Mesothelial cell of epicardium (in vitro differentiated cells): ENCODE measurements around the gene MRPL9. TPM values are rescaled to one million over a fixed set of nuclear protein-coding genes. Genes with fewer than 3 reads are reported as not detected.
"Not testable (repeated sequence)": the region's sequence is repeated elsewhere in the genome, so short reads cannot be mapped to it uniquely, and the experiment has no call there.

Source experiments
- DNase-seq, 2 experiments: peaks; one replicate each; pipeline ENCODE4 v3.0.0; 2021; ENCODE audit warnings: low spot score in 2 of 2; ENCODE audit not compliant: unreplicated experiment in 2 of 2
- H3K27ac Mint-ChIP-seq: 2 replicates; pipeline ENCODE4 v1.8.0; 2021; ENCODE audit warnings: mixed read lengths
- H3K27me3 Mint-ChIP-seq: 2 replicates; pipeline ENCODE4 v1.8.0; 2021; ENCODE audit warnings: low read depth, mixed read lengths
- H3K36me3 Mint-ChIP-seq: 2 replicates; pipeline ENCODE4 v1.8.0; 2021; ENCODE audit warnings: mixed read lengths
- H3K4me1 Mint-ChIP-seq: 2 replicates; pipeline ENCODE4 v1.8.0; 2021; ENCODE audit warnings: mixed read lengths
- H3K4me3 Mint-ChIP-seq: 2 replicates; pipeline ENCODE4 v1.8.0; 2021; ENCODE audit warnings: mild to moderate bottlenecking, moderate library complexity, mixed read lengths
- H3K9me3 Mint-ChIP-seq: 2 replicates; pipeline ENCODE4 v1.8.0; 2021; ENCODE audit warnings: mixed read lengths
- total RNA-seq: library from RNA; stranded (reverse); gene quantifications from 3 replicates; pipeline ENCODE4 v1.2.1, GENCODE V29; 2021
- TF ChIP-seq, protein P1 (sequence below): fragments of 200-600 bp; sonication (generic); IDR thresholded peaks from one replicate; pipeline ENCODE4 v1.5.0; 2021; ENCODE audit warnings: antibody characterized with exemption; ENCODE audit not compliant: unreplicated experiment

MRPL9 gene
- total RNA-seq, 1 donor from 2014 or later, result 73.1 TPM

DNA sequence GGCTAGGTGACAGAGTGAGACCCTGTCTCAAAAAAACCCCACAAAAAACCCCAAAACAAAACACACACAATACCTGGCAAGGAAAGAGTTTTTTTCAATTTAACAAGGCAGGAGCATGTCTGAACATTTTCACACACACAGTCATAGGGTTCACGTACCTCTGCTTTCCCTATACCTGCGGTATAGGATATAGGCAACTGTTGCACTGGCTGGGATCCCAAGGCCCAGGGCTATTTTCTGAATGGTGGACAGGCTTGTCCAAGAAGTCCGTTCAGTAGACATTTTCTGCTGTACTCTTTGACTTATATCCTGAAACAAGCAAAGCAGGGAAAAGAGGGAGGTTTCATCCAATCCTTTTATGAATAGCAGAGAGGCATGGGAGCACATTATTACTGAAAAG, 19.4 kb upstream of the MRPL9 start:
- H3K27me3 Mint-ChIP-seq, result no peaks in the 10 kb centered on the region
- H3K9me3 Mint-ChIP-seq, result no peaks in the 10 kb centered on the region
- H3K36me3 Mint-ChIP-seq, result peaks cover 11% of the 10 kb centered on the region
- H3K4me1 Mint-ChIP-seq, result no peaks in the 10 kb centered on the region
- DNase-seq, result no peak
- no peak overlapping the region for H3K27ac Mint-ChIP-seq
- TF ChIP-seq, protein P1, sequence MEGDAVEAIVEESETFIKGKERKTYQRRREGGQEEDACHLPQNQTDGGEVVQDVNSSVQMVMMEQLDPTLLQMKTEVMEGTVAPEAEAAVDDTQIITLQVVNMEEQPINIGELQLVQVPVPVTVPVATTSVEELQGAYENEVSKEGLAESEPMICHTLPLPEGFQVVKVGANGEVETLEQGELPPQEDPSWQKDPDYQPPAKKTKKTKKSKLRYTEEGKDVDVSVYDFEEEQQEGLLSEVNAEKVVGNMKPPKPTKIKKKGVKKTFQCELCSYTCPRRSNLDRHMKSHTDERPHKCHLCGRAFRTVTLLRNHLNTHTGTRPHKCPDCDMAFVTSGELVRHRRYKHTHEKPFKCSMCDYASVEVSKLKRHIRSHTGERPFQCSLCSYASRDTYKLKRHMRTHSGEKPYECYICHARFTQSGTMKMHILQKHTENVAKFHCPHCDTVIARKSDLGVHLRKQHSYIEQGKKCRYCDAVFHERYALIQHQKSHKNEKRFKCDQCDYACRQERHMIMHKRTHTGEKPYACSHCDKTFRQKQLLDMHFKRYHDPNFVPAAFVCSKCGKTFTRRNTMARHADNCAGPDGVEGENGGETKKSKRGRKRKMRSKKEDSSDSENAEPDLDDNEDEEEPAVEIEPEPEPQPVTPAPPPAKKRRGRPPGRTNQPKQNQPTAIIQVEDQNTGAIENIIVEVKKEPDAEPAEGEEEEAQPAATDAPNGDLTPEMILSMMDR, result no peak
- no peak overlapping the region for H3K4me3 Mint-ChIP-seq

DNA sequence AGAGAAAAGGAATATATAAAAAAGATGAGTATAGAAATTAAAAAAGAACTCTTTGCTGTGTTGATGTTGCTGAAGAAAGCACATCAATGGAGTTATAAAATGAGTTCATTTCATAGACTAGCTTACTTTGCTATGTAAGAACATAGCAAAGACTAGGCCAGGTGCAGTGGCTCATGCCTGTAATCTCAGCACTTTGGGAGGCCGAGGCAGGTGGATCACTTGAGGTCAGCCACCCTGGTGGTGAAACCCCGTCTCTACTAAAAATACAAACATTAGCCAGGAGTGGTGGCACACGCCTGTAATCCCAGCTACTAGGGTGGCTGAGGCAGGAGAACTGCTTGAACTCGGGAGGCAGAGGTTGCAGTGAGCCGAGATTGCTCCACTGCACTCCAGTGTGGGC, 18.7 kb upstream of the MRPL9 start:
- H3K9me3 Mint-ChIP-seq, DNase-seq, H3K4me3 Mint-ChIP-seq, H3K4me1 Mint-ChIP-seq, H3K27me3 Mint-ChIP-seq, H3K27ac Mint-ChIP-seq: not testable (repeated sequence)
- H3K36me3 Mint-ChIP-seq, result peaks cover 11% of the 10 kb centered on the region

DNA sequence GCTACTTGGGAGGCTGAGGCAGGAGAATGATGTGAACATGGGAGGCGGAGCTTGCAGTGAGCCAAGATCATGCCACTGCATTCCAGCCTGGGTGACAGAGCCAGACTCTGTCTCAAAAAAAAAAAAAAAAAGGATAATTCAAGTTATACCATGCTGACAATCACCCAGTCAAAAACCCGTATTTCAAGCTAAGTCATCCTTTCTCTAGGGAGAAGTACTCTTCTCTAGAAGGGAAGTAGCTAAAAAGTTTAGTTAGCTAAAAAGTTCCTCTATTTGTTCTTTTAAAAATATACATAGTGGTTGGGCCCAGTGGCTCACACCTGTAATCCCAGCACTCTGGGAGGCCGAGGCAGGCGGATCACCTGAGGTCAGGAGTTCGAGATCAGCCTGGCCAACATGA, 17.4 kb upstream of the MRPL9 start:
- H3K4me3 Mint-ChIP-seq, H3K9me3 Mint-ChIP-seq, H3K27me3 Mint-ChIP-seq, H3K4me1 Mint-ChIP-seq, H3K27ac Mint-ChIP-seq, DNase-seq: not testable (repeated sequence)
- H3K36me3 Mint-ChIP-seq, result peaks cover 17% of the 10 kb centered on the region

DNA sequence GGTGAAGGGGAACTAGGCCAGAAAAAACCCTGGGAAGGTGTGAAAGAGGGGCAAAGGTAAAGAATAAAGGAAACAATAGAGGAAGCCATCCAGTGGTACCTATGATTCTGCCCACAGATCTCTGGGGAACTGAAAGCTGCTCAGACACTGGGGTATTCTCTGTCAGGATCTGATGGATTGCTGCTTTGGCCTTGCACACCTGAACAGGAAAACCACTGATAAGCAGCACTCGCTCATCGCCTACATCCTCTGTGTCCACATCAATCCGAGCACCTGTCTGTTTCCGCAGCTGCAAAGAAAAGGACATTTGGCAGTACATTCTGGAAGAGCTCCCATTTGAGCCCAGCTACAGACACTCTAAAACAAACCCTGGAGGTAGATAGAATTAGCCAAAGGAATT, 16.6 kb upstream of the MRPL9 start:
- Mint-ChIP-seq H3K9me3 (no peaks in the 10 kb centered on the region), H3K27me3 (no peaks in the 10 kb centered on the region), H3K36me3 (peaks cover 17% of the 10 kb centered on the region), H3K4me3 (no peak overlapping the region), H3K27ac (no peak overlapping the region), H3K4me1 (no peaks in the 10 kb centered on the region)
- DNase-seq, result no peak
- TF ChIP-seq, protein P1, result no peak

DNA sequence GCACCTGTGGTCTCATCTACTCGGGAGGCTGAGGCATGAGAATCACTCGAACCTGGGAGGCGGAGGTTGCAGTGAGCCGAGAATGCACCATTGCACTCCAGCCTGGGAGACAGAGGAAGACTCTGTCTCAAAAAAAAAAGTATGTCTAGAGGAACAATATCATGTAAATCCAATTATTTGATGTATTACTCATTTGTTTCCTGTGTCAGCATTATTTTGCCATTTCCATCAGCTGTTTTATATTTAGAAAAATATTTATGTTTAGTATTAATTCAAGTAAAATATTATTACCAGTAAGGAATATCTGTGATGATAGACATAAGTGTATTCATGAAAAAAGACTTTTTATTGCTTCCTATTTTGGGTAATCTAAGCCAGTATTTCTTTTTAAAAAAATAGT, 14.0 kb upstream of the MRPL9 start:
- Mint-ChIP-seq H3K4me1 (no peaks in the 10 kb centered on the region), H3K4me3 (no peak overlapping the region), H3K27ac (no peak overlapping the region), H3K9me3 (no peaks in the 10 kb centered on the region), H3K27me3 (no peaks in the 10 kb centered on the region), H3K36me3 (peaks cover 17% of the 10 kb centered on the region)
- no peak for DNase-seq
- TF ChIP-seq, protein P1, result no peak

DNA sequence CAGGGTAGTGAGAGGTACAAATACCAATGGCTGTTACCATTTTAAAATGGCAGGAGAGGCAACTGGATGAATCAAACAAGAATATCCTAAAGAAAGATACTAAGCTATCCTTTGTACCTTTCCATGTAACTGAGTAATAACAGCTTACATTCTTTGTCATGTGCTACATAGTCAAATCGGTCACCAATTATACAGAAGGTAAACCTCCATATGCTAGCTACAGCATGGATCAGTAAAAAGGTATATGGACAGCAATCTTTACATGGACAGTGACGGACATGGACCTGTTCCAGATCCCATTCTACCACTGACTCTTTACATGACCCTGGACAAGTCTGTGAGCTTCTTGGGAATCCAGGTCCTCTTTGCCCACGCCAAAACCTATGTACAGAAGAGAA, 13.4 kb upstream of the MRPL9 start:
- Mint-ChIP-seq H3K9me3 (no peaks in the 10 kb centered on the region), H3K27me3 (no peaks in the 10 kb centered on the region), H3K4me3 (no peak overlapping the region), H3K4me1 (no peaks in the 10 kb centered on the region), H3K27ac (no peak overlapping the region), H3K36me3 (peaks cover 17% of the 10 kb centered on the region)
- TF ChIP-seq, protein P1, result no peak
- no peak for DNase-seq
